Cortex of kidney (tissue), 1 donor: ENCODE data around the gene CD74.

Source experiments
- DNase-seq: peaks from one replicate; lab custom pipeline; 2025; lab: John Stamatoyannopoulos, UW

CD74 gene

DNA sequence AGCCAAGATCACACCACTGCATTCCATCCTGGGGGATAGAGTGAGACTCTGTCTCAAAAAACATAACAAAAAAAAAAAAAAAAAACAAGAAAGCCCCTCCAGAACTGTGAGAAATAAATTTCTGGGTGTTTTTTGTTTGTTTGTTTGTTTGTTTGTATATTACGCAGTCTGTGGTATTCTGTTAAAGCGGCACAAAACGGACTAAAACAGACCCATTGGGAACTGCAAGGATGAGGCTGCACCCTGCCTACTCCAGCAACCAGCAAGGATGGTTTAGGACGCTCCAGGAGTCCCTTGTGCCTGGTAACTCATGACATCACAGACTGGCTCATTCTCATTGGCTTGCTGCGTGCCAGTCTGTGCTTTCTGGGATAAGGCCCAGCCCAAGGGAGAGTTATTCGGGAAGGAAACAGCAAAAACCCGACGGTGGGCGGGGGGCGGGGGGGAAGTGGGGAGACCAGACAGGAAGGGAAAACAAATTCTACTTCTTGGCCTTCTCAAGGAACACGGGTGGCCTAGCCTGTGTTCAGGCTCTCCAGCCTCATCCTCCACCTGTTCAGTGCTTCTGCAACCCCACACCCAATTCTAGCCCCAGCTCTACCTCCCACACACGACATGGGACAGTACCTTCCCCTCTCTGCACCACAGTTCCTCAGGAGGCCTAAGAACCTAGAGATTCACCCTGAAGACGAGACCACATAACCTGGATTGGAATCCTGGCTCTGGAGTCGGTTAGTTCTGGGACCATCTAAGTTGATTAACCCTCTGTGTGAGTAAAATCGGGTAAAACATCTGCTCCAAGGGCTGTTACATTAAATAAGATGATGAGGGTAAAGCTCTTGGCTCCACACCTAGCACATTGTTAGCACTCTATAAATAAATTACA lies 2.8 kb downstream of the CD74 start:
- DNase-seq: no peak

GRCh38 chr5:150408231-150408943 lies 4.3 kb downstream of the CD74 start:
- no peak for DNase-seq

DNA sequence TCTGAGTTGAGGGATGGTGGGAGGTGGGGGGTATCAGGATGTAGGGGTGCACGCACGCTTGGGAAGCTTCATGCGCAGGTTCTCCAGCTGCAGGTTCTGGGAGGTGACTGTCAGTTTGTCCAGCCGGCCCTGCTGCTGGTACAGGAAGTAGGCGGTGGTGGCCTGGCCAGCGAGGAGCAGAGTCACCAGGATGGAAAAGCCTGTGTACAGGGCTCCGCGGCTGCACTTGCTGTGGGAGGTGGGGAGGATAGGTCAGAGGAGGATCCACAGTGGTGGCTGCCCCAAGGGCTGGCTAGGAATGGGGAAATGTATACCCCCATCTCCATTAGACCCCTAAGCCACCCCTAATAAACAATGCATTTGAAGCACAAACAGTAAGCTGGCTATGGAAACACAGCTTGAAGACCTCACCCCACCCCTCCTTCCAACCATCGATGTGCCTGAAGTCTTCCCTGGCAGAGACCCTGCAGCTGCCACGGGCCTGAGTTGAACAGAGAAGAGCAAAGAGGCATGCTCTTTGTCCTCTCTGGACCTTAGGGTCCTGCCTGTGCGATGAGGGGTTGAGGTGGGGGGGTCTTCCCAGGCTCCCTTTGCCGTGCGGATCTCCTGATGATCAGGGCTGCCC lies 5.5 kb downstream of the CD74 start:
- no peak for DNase-seq

- no peak for DNase-seq
These were observed 6.0 kb downstream of the CD74 start for GRCh38 chr5:150406723-150407095.

GRCh38 chr5:150406103-150406722 lies 6.5 kb downstream of the CD74 start:
- no peak for DNase-seq

DNA sequence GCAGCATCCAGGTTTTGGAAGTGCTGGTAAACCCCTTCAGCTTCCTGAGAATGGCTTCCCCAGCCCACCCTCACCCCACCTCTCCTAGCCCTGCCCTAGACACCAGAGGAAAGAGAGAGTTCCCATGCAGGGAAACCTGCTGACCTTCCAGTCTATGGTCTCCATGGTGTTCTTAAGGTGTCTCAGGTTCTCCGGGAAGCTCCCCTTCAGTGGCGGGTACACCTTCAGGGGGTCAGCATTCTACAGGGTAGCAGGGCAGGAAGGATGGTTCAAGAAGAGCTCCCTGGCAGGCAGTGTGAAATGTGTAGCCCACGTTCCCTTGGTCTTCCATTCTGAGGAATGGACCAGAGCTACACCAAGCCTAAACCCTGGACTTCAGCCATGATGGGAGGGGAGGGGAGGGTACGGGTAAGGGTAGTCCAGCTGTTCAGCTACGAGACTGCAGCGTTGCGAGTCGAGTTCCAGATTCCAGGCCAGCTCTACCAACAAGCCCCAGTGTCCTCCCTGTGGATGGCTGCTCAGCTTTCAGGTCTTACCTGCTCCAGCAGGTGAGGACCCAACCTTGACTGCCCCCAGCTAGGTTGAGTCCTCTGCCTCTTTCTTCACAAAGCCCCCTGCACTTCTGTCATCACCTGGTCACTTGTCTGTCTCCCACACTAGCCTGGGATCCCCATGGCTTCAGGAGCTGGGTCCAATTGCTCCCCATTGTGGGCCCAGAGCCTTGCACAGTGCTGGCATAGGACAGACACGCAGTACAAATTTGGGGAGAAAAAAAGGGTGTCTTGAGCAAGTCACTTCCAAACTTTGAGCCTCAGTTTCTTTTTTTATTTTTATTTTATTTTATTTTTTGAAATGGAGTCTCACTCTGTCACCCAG lies 7.5 kb downstream of the CD74 start:
- DNase-seq: no peak

DNA sequence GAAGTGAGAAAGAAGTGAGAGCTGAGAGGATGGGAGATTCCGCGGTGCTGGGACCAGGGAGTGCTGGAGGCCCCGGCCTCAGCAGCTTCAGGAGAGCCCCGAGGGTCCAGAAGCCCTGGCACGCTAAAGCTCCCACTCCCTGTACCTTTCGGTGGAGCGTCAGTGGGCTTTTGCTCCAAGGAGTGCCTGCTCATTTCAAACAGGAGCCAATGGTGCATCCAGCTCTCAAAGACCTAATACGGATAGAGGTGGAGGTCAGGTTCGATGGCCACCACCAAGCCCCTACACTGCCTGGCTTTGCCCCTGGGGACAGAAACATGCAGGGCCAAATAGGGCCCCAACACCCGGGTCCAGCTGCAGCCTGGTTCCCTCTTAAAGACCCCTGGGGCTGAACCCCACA lies 8.2 kb downstream of the CD74 start:
- DNase-seq: no peak

DNA sequence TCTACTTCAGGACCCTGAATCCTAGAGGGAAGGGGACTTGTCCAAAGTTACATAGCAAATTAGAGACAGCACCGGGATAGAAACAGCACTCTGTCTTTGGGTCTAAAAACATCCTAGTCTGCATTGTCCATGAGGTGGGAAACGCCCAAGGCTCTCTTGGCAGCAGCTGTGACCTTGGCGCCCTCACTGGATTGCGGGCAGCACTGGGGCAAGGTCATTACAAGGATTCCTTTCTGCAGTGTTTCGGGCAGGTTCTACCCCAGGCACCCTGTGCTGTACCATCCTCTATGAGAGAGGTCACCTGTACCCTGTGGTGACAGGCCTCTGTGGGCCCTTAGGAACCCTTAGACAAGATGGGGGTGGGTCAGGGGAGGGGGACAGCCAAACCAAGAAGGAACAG lies 8.6 kb downstream of the CD74 start:
- DNase-seq: no peak

DNA sequence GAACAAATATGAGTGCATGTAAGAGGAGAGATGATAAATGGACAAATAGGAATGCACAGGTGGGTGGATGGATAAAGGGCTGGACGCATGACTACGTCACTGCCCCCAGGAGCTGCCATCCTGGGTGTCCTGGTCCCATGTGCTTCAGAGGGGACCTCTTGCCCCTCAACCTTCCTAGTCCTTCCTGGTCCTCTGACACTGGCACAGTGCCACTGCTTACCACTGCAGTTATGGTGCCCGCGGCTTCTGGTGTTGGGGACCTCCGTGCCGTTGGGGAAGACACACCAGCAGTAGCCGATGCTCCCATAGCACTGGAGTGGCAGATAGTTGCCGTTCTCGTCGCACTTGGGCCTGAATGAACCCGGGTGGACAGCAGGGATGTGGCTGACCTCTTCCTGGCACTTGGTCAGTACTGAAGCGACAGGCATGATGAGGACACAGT lies 9.8 kb downstream of the CD74 start:
- DNase-seq: no peak

DNA sequence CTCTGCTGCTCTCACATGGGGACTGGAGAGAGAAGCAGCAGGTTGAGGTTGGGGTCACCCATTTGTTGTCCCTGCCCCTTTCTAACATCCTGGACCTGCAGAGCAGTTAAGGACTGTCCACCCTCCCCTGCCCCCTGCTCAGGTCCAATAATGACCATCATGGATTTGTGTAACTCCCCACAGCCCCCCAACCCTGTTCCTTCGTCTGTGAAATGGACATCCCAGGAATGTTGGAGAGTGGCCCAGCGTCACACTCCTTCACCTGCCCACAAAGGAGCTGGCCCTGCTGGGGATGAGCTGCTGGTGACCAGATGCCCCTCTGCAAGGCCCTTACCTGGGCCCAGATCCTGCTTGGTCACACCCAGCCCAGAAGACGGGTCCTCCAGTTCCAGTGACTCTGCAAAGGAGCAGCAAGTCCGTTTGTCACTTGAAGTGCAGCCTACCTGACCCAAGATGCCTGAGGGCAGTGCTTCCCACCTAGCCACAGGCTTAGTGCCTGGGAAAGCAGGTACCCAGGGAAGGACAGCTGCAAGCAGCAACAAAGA lies 10.4 kb downstream of the CD74 start:
- no peak for DNase-seq

GRCh38 chr5:150401376-150402228 lies 11.1 kb downstream of the CD74 start:
- DNase-seq: no peak

GRCh38 chr5:150401076-150401375 lies 11.7 kb downstream of the CD74 start:
- no peak for DNase-seq

GRCh38 chr5:150400316-150401075 lies 12.2 kb downstream of the CD74 start:
- DNase-seq: no peak

DNA sequence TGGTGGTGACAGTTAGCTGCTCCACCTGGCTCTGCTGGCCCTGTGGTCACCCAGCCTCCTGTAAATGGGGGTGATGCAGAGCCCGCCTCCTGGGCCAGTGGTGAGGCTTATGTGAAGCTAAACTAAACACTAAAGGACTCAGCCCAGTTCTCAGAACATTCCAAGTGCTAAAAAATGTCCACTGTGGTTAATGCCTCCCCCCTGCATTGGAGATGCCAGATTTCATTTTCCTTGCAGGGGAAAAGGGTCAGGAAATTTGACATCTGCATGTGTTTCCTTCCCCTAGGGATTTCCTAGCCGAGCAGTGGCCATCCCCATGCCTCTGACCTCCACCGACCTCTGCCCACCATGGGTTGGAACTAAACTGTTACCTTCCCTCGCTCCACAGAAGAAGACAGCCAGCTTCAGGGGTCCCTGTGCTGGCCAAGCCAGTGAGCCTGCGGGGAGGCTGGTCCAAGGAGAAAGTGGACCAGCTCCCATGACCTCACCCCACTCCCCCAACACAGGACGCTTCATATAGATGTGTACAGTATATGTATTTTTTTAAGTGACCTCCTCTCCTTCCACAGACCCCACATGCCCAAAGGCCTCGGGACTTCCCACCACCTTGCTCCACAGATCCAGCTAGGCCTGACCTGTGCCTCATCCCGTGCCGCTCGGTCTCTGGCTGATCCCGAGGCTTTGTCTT lies 13.0 kb downstream of the CD74 start:
- DNase-seq: no peak

DNA sequence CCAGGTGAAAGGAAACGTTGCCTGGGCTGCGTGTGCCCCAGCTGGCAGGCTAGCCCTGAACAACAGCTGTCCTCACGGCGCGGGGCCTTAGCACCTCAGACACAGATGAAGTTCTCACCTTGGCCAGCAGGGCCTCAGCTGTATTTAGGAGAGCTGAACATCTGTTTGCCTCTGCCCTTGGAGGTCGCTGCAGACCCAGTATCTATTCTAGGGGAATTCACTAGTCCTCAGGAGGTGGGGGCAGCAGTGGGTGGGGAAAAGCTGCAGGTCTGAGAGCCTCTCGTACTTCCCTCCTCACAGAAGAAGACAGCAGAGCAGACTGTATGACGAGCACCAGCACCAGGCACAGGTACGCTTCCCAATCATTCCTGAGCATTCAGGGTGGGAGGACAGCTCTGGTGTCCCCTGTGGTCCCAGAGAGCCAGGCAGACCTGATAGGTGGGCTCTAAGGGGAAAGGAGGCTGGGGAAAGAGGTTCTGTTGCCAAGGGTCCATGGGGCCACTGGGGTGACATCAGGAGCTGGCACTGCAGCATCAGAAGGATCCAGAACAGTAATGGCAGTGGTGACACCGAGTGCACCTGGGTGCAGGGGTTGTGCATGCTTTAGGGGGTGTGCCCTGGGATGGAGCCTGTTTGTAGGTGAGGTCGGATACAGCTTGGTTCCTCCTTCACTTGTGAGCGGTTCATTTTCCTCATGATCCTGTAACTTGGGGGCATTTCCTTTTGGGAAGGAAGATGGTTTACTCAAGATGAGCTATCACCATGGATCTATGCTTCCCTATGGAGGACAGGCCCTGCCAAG lies 13.8 kb downstream of the CD74 start:
- DNase-seq: no peak

DNA sequence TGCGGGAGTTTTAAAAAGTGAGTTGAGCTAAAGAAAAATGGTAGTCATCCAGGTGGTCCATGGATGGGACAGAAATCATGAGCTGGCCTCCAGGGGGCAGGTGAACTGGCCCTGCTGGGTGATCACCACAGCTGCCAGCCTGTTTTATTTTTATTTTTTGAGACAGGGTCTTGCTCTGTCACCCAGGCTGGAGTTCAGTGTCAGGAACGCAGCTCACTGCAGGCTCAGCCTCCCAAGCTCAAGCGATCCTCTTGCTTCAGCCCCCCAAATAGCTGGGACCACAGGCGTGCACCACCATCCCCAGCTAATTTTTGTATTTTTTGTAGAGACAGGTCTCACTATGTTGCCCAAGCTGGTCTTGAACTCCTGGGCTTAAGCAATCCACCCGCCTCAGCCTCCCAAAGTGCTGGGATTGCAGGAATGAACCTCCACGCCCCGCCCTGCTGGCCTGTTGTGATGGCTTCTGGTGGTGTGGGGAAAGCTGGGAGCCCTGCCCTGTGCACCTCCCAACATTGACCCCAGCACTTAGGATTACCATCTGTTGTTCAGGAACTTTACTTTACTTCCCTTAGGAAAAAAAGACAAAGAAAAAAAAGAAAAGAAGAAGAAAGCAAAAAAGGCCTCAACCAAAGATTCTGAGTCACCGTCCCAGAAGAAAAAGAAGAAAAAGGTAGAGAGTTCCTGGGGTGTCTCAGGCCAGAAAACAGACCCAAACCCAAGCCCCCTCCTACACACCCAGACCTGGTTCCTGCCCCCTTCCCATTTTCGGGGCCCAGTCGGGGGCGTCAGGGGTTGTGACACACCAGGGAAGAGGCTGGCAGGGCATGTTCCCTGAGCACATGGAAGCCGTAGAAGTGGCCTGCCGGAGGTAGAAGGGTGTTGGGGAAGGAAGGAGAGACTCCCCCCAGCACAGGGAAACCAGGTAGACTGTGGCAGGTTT lies 14.7 kb downstream of the CD74 start:
- no peak for DNase-seq

DNA sequence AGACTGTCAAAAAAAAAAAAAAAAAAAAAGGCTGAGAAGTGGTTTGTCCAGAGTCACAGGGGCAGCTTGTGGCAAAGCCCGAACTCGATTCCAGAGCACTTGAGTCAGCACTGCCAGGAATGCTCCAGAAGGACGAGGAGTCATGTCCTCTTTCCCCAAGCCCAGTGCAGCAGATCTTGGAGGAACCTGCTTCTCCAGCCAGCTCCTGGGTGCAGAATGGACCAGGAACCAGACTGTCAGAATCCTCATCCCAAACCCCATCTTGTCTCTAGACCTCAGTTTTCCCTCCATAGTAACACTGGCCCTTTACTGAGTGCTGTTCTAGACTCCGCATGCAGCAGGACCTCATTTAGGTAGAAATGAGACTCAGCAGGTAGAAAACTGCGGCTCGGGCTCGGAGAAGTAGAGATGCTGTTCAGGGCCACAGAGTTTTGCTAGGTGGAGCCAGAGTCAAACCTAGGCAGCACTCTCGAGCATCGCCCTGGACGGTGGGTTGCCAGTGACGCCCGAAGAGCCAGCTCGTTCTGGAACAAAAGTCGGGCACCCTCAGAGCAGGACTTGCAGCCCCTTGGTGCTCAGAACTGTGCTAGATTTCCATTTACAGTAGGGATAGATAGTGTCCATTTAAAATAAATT lies 15.4 kb downstream of the CD74 start:
- no peak for DNase-seq
